AG09319 (cell line): Measurements from ENCODE around the gene SSTR5.

ENCODE experiments used
- DNase-seq: peaks from one replicate; pipeline ENCODE4 v3.0.0-alpha.2; 2010; ENCODE audit warnings: low read depth; ENCODE audit errors: extremely low read depth
- TF ChIP-seq, protein P1 (sequence below): IDR thresholded peaks from 2 replicates; pipeline ENCODE4 v1.5.1; 2011; ENCODE audit warnings: low read depth, mild to moderate bottlenecking, inconsistent platforms, low read length, moderate library complexity

The SSTR5 gene

GRCh38 chr16:1120577-1120941, 48.0 kb downstream of the SSTR5 start:
- no peak for DNase-seq
- TF ChIP-seq, protein P1, sequence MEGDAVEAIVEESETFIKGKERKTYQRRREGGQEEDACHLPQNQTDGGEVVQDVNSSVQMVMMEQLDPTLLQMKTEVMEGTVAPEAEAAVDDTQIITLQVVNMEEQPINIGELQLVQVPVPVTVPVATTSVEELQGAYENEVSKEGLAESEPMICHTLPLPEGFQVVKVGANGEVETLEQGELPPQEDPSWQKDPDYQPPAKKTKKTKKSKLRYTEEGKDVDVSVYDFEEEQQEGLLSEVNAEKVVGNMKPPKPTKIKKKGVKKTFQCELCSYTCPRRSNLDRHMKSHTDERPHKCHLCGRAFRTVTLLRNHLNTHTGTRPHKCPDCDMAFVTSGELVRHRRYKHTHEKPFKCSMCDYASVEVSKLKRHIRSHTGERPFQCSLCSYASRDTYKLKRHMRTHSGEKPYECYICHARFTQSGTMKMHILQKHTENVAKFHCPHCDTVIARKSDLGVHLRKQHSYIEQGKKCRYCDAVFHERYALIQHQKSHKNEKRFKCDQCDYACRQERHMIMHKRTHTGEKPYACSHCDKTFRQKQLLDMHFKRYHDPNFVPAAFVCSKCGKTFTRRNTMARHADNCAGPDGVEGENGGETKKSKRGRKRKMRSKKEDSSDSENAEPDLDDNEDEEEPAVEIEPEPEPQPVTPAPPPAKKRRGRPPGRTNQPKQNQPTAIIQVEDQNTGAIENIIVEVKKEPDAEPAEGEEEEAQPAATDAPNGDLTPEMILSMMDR = no peak

DNA sequence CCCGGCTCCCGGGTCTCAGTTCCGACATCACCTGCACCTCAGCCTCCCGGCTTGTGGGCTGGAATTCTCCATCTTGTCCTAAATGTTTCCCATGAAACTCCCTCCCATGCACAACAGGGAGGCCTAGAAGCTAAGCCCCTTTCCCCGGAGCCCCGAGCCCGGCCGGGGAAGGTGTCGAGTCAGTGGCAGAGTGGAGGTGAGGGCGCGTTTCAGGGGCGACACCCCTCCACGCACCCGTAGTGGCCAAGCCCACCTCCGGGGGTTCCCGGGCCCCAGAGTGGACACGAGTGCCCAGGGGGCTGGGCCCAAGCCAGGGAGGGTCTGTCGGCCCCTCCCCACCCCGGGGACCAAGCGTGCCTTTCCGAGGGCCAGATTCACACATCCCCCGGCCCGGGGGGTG, 48.5 kb downstream of the SSTR5 start:
- DNase-seq = no peak
- TF ChIP-seq, protein P1 = no peak

DNA sequence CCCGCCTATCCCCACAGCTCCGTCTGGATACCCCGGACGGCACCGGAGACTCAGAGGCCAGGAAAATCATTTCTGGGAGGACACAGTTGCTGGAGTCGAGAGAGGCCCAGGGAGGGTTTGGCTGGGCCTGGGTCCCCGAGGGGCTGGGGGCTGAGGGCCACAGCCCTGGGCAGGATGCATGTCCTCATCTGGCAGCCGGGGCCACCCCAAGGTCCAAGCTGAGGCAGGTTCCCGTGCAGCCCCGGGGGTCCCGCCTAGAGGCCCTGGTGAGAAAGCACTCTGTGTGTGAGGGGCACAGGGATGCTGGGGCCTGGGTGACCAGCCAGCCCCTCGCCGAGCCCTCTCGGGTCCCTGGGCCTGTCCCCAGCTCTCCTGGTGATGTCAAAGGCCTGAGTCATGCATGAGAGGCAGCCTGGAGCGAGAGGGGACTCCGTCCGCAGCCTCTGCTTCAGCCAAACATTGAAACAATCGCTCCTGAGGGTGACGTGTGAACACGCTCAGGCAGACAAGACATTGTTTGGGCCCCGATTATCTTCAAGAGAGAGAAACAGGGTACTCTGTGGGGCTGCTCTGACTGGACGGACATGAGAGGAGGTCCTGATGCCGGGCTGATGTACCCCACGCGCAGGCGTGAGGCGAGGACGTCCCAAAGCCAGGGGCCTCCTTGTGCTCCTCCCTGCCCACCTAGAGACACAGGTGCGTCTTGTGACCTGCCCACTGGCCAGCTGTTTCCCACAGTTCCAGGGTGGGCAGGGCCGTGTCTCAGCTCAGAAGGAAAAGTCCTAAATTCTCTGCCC, 49.3 kb downstream of the SSTR5 start:
- TF ChIP-seq, protein P1 = no peak
- DNase-seq = no peak

GRCh38 chr16:1122398-1122765, 49.8 kb downstream of the SSTR5 start:
- DNase-seq = no peak
- TF ChIP-seq, protein P1 = no peak

DNA sequence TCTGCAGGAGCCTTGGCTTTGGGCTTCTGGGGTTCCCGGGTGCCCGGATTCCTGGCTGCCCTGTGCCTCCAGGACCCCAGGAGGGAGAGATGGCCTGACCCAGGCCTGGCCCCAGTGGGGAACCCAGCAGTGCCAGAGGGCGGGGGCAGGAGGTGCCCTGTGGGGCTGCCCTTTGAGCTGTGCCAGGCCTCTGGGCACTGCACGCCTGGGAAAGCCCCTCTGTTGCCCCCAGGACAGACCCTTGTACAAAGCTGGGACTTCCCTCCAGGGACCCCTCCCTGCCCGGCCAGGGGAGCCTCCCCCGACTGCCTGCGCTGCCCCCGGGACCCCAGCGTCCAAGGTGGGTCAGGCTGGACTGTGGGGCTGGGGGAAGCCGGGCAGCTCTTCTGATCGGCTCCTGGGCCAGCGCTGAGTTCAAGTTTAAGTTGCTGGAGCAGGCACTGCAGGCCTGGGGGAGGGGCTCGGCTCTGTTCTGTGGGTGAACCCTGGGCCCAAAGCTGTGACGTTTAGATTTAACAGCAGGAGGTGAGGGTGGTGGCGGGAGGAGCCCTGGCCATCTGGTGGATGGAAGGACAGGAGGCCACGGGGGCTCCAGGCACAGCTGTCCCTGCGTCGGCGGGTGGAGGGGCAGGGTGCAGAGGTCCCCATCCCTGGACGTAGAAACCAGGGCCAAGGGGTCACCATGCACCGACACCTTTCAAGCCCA, 51.1 kb downstream of the SSTR5 start:
- TF ChIP-seq, protein P1 = no peak
- no peak for DNase-seq

DNA sequence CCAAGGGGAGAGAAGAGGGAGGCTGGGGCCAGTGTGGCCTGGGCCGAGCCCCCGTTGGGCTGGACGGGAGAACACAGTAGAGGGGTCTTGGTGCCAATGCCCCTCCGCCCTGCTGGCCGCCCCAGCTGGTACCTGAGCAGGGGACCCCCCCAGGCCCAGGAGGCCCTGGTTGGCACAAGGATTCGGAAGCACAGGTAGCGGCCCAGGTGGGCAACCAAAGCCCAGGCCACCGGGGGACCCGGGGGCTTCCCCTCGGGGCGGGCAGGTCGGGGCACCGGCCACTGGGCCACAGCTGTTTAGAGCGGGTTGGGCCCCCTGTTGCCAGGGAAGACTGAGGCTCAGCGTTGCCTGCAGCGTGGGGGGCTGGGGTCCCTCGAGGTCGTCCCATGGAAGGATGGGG, 51.7 kb downstream of the SSTR5 start:
- TF ChIP-seq, protein P1 = no peak

GRCh38 chr16:1124795-1125194, 52.2 kb downstream of the SSTR5 start:
- TF ChIP-seq, protein P1 = no peak
- DNase-seq = no peak

More for the DNA sequence above, 51.7 kb downstream of the SSTR5 start:
- DNase-seq = no peak
